Airway epithelial cell (primary cell): Measurements from ENCODE around the gene ALPG. TPM values are rescaled to one million over a fixed set of nuclear protein-coding genes. Genes with fewer than 3 reads are reported as not detected.

ENCODE experiments used
- total RNA-seq: library from RNA; depleted of rRNA; stranded (reverse); fragments of >200 nt; gene quantifications from 2 replicates; pipeline ENCODE4 v1.2.3, GENCODE V29; 2015

The ALPG gene
- total RNA-seq = not detected in 2 replicates

DNA sequence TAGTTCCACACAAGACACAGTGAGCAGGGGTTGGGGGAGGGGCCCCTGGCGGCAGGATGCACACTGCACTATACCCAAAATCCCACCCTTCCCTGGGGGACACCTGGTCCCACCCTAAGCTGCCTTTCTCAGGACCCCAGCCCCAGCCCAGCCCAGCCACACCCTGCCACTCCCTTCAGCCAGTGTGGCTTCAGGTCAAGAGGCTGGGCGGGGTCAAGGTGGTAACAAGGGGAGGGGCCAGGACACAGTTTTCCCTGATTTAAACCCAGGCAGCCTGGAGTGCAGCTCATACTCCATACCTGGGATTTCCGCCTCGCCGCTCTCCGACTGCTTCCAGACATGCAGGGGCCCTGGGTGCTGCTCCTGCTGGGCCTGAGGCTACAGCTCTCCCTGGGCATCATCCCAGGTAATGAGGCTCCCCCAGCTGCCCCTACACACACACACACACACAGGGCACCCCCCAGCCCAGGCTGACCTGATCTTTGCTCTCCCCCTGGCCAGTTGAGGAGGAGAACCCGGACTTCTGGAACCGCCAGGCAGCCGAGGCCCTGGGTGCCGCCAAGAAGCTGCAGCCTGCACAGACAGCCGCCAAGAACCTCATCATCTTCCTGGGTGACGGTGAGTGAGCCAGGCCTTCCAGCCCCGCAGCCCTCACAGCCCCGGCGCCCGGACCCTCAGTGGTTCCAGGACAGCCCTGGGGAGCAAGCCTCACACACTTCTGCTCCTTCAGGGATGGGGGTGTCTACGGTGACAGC lies at the start of gene ALPG:
ALPG (plus strand) TSS at position 289 of the 755 bp plus-strand sequence; CDS start at position 340, 51 bp downstream.

DNA sequence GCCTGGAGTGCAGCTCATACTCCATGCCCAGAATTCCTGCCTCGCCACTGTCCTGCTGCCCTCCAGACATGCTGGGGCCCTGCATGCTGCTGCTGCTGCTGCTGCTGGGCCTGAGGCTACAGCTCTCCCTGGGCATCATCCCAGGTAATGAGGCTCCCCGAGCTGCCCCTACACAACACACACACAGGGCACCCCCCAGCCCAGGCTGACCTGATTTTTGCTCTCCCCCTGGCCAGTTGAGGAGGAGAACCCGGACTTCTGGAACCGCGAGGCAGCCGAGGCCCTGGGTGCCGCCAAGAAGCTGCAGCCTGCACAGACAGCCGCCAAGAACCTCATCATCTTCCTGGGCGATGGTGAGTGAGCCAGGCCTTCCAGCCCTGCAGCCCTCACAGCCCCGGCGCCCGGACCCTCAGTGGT lies 27.9 kb upstream of the ALPG start, which contains the start of gene ALPP:
ALPP (plus strand) TSS at position 17 of the 417 bp plus-strand sequence; CDS start at position 69, 52 bp downstream.

GRCh38 chr2:232455426-232456255 lies 49.0 kb downstream of the ALPG start, which contains the start of gene ALPI:
ALPI (plus strand) TSS chr2:232456153; CDS start chr2:232456200, 47 bp downstream.

Other genes with a start within 250 kb of the ALPG start
- gene ALPP, start 28.1 kb upstream of the ALPG start, total RNA-seq = not detected in 2 replicates
- not detected in 2 replicates for gene ALPI, start 49.3 kb downstream of the ALPG start, total RNA-seq
- gene ECEL1, start 81.0 kb downstream of the ALPG start, total RNA-seq = not detected in 2 replicates
- not detected in 2 replicates for gene PRSS56, start 113.5 kb downstream of the ALPG start, total RNA-seq
- not detected in 2 replicates for gene CHRND, start 119.3 kb downstream of the ALPG start, total RNA-seq
- not detected in 2 replicates for gene CHRNG, start 132.8 kb downstream of the ALPG start, total RNA-seq
- gene TIGD1, start 143.7 kb downstream of the ALPG start, total RNA-seq = 1.1 and 2.2 TPM in 2 replicates
- gene EIF4E2, start 143.8 kb downstream of the ALPG start, total RNA-seq = 86.3 and 104 TPM in 2 replicates
- 0.21 and 0.84 TPM in 2 replicates for gene EFHD1, start 226.8 kb downstream of the ALPG start, total RNA-seq